ENCODE data around the gene BMP8A. TPM values are rescaled to one million over a fixed set of nuclear protein-coding genes. Genes with fewer than 3 reads are reported as not detected.

The BMP8A gene
- polyA plus RNA-seq, 1 donor (not counting 4 experiments of a cell fraction or from before 2014, with no cell fraction given): not detected

- H3K9me3 ChIP-seq (ENCODE audit: control insufficient read depth, low read depth, low read length): no peaks in the 10 kb centered on the region
- DNase-seq (ENCODE audit: low read depth, low spot score) (no peak), FAIRE-seq (no peak)
- no peak for TF ChIP-seq EZH2 (IDR thresholded peaks at IDR 0.05; ENCODE audit: low read length)
- no peak for TF ChIP-seq CTCF (optimal IDR thresholded peaks at IDR 0.05 in 1 of 3, IDR thresholded peaks at IDR 0.05 in 1 of 3, conservative IDR thresholded peaks at IDR 0.05 in 1 of 3; ENCODE audit: extremely low read depth in 1 of 3, insufficient read depth in 2 of 3, low read length in 3 of 3)
- peaks cover 3% of the 10 kb centered on the region for H4K20me1 ChIP-seq (ENCODE audit: control insufficient read depth, extremely low read depth, insufficient read depth, low read length)
- H3K9ac ChIP-seq (ENCODE audit: control insufficient read depth, extremely low read depth, insufficient read depth, low read length): no peak overlapping the region
- H3K4me2 ChIP-seq (ENCODE audit: control insufficient read depth, extremely low read depth, insufficient read depth, low read depth, low read length): no peak overlapping the region
- H2AFZ ChIP-seq (ENCODE audit: control insufficient read depth, low read length): no peak overlapping the region
- H3K4me3 ChIP-seq (ENCODE audit: control insufficient read depth in 2 of 3, extremely low read depth in 1 of 3, insufficient read depth in 2 of 3, low read depth in 1 of 3, low read length in 3 of 3): no peak overlapping the region
- H3K79me2 ChIP-seq (ENCODE audit: control insufficient read depth, insufficient read depth, low read length): no peaks in the 10 kb centered on the region
- H3K4me1 ChIP-seq (ENCODE audit: control insufficient read depth, extremely low read depth, insufficient read depth, low read length): peaks cover 4% of the 10 kb centered on the region
- peaks cover 7% of the 10 kb centered on the region for H3K9me1 ChIP-seq (ENCODE audit: control insufficient read depth, extremely low read depth, insufficient read depth, low read length)
- H3K27ac ChIP-seq (ENCODE audit: control insufficient read depth, insufficient read depth, low read length): no peak overlapping the region
- dilution Hi-C loops (cut with MboI; ENCODE audit: extremely low pct_ligation_motif_present, low sequenced_read_pairs): no loop called here
- H3K36me3 ChIP-seq (ENCODE audit: control insufficient read depth in 2 of 2, extremely low read depth in 1 of 2, insufficient read depth in 2 of 2, low read length in 2 of 2): peaks cover 41 to 49% of the 10 kb centered on the region in 2 experiments
- no peaks in the 10 kb centered on the region for H3K27me3 ChIP-seq (ENCODE audit: control insufficient read depth, extremely low read depth, insufficient read depth, low read length)
Observed at GRCh38 chr1:39483276-39483675, 8.2 kb upstream of the BMP8A start.

- Histone ChIP-seq H3K27me3 (ENCODE audit: control insufficient read depth, extremely low read depth, insufficient read depth, low read length) (no peaks in the 10 kb centered on the region), H3K4me2 (ENCODE audit: control insufficient read depth, extremely low read depth, insufficient read depth, low read depth, low read length) (no peak overlapping the region), H3K27ac (ENCODE audit: control insufficient read depth, insufficient read depth, low read length) (no peak overlapping the region), H3K36me3 (ENCODE audit: control insufficient read depth in 2 of 2, extremely low read depth in 1 of 2, insufficient read depth in 2 of 2, low read length in 2 of 2) (peaks cover 37 to 41% of the 10 kb centered on the region in 2 experiments), H4K20me1 (ENCODE audit: control insufficient read depth, extremely low read depth, insufficient read depth, low read length) (peaks cover 3% of the 10 kb centered on the region), H3K9me3 (ENCODE audit: control insufficient read depth, low read depth, low read length) (no peaks in the 10 kb centered on the region), H2AFZ (ENCODE audit: control insufficient read depth, low read length) (no peak overlapping the region), H3K79me2 (ENCODE audit: control insufficient read depth, insufficient read depth, low read length) (no peaks in the 10 kb centered on the region), H3K4me1 (ENCODE audit: control insufficient read depth, extremely low read depth, insufficient read depth, low read length) (peaks cover 4% of the 10 kb centered on the region), H3K4me3 (ENCODE audit: control insufficient read depth in 2 of 3, extremely low read depth in 1 of 3, insufficient read depth in 2 of 3, low read depth in 1 of 3, low read length in 3 of 3) (no peak overlapping the region), H3K9me1 (ENCODE audit: control insufficient read depth, extremely low read depth, insufficient read depth, low read length) (peaks cover 7% of the 10 kb centered on the region), H3K9ac (ENCODE audit: control insufficient read depth, extremely low read depth, insufficient read depth, low read length) (no peak overlapping the region)
- FAIRE-seq (no peak), DNase-seq (ENCODE audit: low read depth, low spot score) (no peak)
- TF ChIP-seq EZH2 (IDR thresholded peaks at IDR 0.05; ENCODE audit: low read length) (no peak), CTCF (optimal IDR thresholded peaks at IDR 0.05 in 1 of 3, IDR thresholded peaks at IDR 0.05 in 1 of 3, conservative IDR thresholded peaks at IDR 0.05 in 1 of 3; ENCODE audit: extremely low read depth in 1 of 3, insufficient read depth in 2 of 3, low read length in 3 of 3) (no peak)
- dilution Hi-C loops (cut with MboI; ENCODE audit: extremely low pct_ligation_motif_present, low sequenced_read_pairs): no loop called here
Observed at GRCh38 chr1:39484564-39484963, 6.9 kb upstream of the BMP8A start.

Measured in keratinocyte (primary cell).